Fibroblast of pulmonary artery (primary cell): Measurements from ENCODE around the gene SLC6A1.
A peak's percentile ranks its signal among the peaks of the same experiment; 100 is the strongest.

Experiments
- DNase-seq: peaks from one replicate; pipeline ENCODE4 v3.0.0-alpha.2; 2010; ENCODE audit warnings: low read depth
- H3K4me3 ChIP-seq: replicated peaks from 2 replicates; pipeline ENCODE4 v1.5.1; 2011; ENCODE audit warnings: low read depth, mild to moderate bottlenecking, control low read depth, low read length, moderate library complexity
- TF ChIP-seq, protein P1 (sequence below): IDR thresholded peaks from 2 replicates; pipeline ENCODE4 v1.5.1; 2011; ENCODE audit warnings: mild to moderate bottlenecking, control low read depth, low read length, inconsistent platforms; ENCODE audit errors: missing control alignments

Gene SLC6A1

DNA sequence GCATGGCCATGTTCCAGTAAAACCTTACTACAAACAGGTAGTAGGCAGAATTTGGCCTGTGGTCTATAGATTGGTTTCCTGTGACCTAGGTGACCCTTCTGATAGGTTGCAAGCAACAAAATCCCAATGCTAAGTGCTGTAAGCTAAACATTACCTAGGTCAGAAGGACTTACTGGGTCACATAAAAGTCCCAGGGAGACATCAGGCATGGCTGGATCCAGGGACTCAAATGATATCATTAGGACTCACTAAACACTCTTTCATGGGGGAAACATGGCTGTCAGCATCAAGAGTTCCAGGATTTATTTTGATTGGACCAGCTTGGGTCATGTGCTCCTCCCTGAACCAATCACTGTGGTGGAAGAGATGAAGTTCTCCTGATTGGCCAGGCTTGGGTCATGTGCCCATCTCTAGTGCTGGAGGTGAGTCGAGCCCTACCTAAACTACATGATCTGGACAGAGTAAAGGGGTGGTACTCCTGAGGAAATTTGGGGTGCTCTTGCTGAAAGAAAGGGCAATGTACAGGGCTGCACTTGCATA is 16.8 kb upstream of the SLC6A1 start:
- H3K4me3 ChIP-seq, result no peak overlapping the region
- TF ChIP-seq, protein P1, sequence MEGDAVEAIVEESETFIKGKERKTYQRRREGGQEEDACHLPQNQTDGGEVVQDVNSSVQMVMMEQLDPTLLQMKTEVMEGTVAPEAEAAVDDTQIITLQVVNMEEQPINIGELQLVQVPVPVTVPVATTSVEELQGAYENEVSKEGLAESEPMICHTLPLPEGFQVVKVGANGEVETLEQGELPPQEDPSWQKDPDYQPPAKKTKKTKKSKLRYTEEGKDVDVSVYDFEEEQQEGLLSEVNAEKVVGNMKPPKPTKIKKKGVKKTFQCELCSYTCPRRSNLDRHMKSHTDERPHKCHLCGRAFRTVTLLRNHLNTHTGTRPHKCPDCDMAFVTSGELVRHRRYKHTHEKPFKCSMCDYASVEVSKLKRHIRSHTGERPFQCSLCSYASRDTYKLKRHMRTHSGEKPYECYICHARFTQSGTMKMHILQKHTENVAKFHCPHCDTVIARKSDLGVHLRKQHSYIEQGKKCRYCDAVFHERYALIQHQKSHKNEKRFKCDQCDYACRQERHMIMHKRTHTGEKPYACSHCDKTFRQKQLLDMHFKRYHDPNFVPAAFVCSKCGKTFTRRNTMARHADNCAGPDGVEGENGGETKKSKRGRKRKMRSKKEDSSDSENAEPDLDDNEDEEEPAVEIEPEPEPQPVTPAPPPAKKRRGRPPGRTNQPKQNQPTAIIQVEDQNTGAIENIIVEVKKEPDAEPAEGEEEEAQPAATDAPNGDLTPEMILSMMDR, result no peak
- no peak for DNase-seq

DNA sequence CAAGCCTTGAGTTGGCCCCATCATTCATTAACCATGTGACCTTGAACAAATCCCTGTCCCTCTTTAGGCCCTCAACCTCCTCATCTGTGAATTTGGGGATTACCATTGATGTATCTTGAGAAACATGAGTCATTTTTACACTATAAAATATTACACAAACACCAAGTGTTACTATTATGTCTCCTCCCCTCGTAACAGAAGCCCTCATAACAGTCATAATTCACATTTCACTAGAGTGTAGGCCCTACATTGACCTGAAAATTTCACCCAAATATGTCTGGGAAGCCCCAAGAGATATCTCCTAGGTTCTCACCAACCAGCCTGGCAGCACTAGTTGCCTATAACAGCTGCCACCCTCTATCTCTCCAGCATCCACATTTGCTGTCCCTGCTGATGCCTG is 15.8 kb upstream of the SLC6A1 start:
- TF ChIP-seq, protein P1, result no peak
- DNase-seq, result no peak
- no peak overlapping the region for H3K4me3 ChIP-seq

DNA sequence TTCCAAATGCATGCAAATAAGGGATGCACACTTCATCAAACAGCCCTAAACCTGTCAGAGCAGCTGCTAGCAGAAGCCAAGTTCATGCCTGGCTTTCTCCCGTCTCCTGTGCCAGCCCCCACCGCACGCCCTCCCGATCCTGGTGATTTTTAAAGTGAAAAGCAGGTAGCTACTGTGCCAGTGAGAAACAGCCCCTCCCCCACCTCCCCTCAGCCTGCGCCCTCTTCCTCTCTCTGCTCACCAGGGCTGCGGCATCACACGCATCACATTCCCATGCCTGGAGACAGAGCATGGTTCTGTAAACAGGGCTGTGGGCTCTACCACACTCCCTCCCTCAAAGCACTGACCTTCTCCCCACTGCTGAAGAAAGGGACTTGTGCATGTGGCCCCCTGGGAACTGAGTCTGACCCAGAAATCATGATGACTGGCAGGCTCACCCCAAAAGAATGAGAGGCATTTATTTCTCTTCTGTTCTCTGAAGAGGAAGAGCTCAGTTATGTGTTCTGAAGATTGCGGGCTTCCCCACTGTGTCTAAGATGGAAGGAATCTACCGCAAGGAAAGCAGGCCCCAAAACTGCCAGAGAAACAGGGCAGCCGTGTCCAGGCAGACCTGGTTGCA is 14.5 kb upstream of the SLC6A1 start:
- TF ChIP-seq, protein P1, result no peak
- no peak for DNase-seq
- no peak overlapping the region for H3K4me3 ChIP-seq

DNA sequence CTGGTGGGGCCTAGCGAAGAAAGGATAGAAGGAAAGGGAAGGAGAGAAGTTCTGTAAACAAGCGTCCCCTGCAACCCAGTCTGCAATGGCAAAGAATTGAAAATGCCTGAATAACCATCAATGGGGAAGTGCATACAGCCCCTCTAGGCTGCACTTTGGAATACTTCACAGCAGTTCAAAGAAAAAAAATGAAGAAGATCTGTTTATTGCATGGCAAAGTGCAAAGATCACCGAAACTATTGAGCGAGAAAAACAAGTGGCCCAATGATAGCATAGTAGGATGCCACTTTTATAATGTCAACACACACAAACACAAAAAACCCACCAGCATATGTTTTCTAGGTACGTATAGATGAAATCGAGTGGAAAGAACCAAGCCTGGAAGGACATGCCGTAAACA is 13.6 kb upstream of the SLC6A1 start:
- H3K4me3 ChIP-seq, result no peak overlapping the region
- no peak for DNase-seq
- TF ChIP-seq, protein P1, result no peak

DNA sequence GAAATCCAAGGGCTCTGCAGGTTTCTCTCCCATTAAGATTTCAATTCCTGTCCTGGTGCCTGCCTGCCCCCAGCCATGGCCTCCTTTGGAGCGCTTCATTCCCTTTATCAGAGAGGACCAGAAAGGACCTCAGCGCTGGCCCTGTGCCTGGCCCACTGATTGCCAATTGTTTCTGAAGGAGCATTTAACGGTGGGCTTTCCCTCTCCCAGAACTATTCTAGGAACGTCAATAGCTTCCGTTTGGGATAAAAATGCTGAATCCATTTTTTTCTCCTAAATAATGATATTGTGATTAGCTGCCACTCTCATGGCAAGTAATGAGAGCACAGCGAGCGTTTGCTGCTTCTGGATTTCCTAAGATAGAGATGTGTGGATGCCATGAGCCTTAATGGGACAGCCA is 12.2 kb upstream of the SLC6A1 start:
- no peak overlapping the region for H3K4me3 ChIP-seq
- no peak for DNase-seq
- TF ChIP-seq, protein P1, result no peak

DNA sequence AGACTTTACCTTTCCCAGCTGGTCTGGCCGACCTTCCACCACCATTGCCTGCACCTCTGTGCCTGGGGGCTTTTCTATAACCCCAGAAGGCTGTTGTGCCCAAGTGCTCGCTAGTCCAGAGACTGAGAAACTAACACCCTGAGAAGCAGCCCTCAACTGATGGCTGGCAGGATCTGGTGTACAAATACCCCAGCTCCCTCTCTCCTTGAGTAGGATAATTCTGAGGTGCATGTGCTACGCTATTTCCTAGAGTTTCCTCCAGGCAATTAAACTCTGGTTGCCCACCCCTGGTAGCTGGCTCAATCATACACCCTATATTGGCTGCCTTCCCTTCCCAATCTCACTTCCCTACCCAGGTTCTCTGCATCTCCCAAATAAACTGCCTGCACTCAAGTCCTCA is 11.5 kb upstream of the SLC6A1 start:
- no peak overlapping the region for H3K4me3 ChIP-seq
- TF ChIP-seq, protein P1, result no peak
- DNase-seq, result no peak

DNA sequence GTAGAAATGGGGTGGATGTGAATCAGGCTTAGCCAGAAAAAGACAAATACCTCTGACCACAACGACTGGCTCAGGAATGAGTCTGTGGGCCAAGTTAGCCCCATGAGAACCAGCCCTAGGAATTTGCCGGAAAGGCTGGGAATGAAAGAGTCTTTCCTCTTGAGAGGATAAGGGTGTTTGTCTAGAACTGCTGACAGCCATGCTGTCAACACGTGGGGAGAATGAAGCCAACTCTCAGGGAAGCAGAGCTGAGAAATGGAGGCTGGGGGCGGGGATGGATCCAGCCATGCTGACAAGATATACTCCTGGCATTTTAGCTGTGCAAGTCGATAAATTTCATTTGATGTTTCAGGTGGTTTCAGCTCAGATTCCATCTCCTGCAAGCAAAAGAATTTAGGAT is 10.6 kb upstream of the SLC6A1 start:
- H3K4me3 ChIP-seq, result no peak overlapping the region
- TF ChIP-seq, protein P1, result no peak
- DNase-seq, result peak; percentile 39
